Epithelial cell of esophagus (primary cell): ENCODE results near the gene RAD9B.

Experiments
- DNase-seq: peaks from one replicate; pipeline ENCODE4 v3.0.0; 2010; ENCODE audit warnings: low read depth
- H3K4me3 ChIP-seq: 2 replicates; pipeline ENCODE4 v1.5.1; 2011; ENCODE audit warnings: mild to moderate bottlenecking, low read length, control low read depth
- TF ChIP-seq, protein P1 (sequence below): IDR thresholded peaks from 2 replicates; pipeline ENCODE4 v1.5.1; 2011; ENCODE audit warnings: low read depth, mild to moderate bottlenecking, low read length, control low read depth, inconsistent platforms; ENCODE audit not compliant: insufficient read depth; ENCODE audit errors: missing control alignments

RAD9B gene

DNA sequence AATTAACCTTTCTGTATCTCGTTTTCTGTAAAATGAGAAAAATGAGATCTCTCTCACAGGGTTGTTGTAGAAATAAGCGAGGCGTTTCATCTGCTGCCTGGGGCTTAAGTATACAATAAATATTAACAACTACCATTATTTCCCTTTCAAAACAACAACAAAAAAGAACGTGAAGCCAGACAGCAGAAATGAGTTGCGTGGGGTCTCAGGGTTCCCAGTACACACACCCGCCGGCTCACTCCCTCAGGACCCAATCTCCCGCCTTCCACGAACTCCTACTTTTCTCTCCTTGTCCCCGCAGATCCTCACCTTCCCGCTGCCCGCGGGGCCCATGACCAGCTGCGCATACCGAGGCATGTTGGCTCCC is 34.3 kb upstream of the RAD9B start:
- H3K4me3 ChIP-seq: peak overlapping the region; percentile 77
- no peak for DNase-seq
- TF ChIP-seq, protein P1, sequence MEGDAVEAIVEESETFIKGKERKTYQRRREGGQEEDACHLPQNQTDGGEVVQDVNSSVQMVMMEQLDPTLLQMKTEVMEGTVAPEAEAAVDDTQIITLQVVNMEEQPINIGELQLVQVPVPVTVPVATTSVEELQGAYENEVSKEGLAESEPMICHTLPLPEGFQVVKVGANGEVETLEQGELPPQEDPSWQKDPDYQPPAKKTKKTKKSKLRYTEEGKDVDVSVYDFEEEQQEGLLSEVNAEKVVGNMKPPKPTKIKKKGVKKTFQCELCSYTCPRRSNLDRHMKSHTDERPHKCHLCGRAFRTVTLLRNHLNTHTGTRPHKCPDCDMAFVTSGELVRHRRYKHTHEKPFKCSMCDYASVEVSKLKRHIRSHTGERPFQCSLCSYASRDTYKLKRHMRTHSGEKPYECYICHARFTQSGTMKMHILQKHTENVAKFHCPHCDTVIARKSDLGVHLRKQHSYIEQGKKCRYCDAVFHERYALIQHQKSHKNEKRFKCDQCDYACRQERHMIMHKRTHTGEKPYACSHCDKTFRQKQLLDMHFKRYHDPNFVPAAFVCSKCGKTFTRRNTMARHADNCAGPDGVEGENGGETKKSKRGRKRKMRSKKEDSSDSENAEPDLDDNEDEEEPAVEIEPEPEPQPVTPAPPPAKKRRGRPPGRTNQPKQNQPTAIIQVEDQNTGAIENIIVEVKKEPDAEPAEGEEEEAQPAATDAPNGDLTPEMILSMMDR: no peak

DNA sequence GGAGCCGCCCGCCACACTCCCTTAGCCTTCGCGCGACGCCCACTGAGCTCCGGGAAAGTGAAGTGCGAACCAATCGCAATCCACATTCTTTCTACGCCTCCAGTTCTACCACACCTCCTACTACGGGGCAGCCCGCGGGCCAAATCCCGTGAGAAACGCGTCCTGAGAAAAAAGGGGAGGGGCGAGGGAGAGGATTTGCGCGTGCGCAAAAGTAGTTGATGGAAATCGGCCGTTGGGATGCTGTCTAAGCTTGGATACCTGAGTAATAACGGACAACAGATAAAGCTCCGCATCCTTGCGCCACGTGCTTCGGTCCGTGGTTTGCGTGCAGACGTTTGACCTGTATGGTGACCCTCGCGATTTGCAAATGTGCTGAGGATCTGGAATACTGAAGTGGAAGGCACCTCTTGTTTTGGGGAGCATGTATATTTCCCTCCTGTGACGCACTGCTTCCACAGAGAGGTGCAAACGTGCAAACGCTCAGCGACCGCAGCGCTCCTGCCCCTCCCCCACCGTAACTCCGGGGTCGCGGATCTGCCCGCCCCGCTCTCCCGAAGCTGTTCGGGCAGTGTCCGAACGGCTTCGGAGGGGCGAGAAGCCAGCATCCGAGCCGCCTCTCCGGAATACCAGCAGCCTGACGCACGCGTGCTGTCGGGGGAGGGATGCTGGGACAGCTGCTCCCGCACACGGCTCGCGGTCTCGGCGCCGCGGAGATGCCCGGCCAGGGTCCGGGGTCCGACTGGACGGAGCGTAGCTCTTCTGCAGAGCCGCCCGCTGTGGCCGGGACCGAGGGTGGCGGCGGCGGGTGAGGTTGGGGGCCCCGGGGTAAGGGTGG is 33.7 kb upstream of the RAD9B start, which contains the start of the genes FAM216A and GPN3:
Gene FAM216A, plus strand, starts transcription at position 632 of the 835 bp plus-strand sequence. Its CDS starts 31 bp downstream, at position 663.
Gene GPN3, minus strand, starts transcription at position 44 of the 835 bp plus-strand sequence. CDS start 54 bp downstream, outside the sequence.
- TF ChIP-seq, protein P1: no peak
- DNase-seq: peak; percentile 99
- peak within 1 kb of the TSS; percentile 77 for H3K4me3 ChIP-seq

DNA sequence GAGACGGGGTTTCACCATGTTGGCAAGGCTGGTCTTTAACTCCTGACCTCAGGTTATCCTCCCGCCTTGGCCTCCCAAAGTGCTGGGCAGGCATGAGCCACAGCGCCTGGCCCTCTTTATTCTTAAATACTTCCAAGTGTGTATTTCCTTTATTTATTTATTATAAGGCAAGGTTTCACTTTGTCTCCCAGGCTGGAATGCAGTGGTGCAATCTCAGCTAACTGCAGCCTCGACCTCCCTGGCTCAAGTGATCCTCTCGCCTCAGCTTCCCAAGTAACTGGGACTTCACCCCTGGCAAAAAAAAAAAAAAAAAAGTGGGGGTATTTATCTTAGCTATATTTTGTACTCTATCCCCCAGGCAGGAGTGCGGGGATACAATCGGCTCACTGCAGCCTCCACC is 26.7 kb upstream of the RAD9B start:
- DNase-seq: no peak
- TF ChIP-seq, protein P1: no peak
- no peak overlapping the region for H3K4me3 ChIP-seq

DNA sequence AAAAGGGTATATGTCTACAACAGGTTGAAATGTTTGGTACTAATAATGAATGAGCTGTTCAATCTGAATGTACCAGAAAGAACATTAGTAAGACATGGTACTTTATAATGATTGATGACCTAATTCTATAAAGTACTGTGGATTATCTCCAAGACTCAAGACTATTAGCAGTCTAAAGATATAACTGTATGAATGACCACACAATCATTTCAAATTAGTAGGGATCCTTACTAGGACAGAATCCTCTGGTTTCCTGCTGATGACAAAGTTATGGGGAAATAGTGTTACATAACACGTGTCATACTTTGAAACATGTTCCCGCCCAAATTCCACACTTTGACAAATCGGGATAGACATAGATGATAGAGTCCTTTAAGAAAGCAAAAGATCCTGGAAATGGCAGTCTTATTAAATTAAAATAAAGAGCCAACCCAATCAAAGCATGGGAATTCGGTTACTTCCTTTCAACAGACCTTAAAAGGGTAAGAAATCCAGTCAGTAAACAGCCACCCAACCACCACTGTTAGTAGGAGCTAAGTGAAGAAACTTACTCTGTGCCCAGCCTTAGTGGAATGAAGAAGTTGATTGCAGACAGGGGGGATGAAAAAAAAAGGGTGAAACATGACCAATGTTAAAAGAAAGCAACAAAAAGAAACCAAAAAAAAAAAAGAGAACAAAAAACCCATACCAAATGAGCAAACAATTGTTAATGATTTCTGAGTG is 3.0 kb upstream of the RAD9B start:
- DNase-seq: peak; percentile 82

DNA sequence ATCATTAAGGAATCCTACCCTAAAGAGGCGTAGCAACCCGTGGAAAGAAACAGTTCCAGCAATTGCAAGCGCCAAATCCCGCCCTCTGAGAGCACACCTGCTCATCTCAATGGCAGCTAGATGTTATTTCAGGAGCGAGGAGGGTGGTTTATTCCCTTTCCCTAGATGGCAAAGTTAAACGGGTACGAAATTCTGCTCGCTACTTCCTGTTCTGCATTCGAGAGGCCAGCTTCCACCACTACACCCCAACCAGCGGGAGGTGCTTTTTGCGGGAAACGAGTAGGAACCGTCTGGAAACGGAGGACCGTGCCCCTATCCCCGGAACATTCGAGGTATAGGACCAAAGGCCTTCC is 756 bp upstream of the RAD9B start:
- TF ChIP-seq, protein P1: no peak
- peak; percentile 86 for DNase-seq
- H3K4me3 ChIP-seq: peak overlapping the region; percentile 89

More for the DNA sequence above, 3.0 kb upstream of the RAD9B start:
- TF ChIP-seq, protein P1: no peak
- no peak overlapping the region for H3K4me3 ChIP-seq

DNA sequence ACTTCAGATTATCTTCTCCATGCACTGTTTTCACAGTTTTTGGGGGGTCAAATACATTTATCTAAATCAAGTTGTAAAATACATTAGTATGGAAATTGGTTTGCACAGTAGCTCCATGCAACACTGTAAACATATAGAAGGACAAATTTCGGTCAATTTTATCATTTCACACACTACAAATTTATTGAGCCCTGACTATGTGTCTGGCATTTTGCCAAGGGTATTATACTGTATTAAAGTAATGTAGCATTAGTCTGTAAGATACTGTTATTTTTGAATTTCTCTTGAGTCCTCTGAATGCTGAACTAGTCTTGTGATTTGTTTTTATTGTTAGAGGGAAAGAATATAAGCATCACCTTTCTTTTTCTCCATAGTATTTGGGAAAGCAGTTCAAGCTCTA is 1.3 kb downstream of the RAD9B start:
- TF ChIP-seq, protein P1: no peak
- no peak overlapping the region for H3K4me3 ChIP-seq

More for the DNA sequence above, 1.3 kb downstream of the RAD9B start:
- DNase-seq: no peak
